Lower lobe of right lung (tissue), 2 donors: Measurements from ENCODE around the gene GJA4. TPM values are rescaled to one million over a fixed set of nuclear protein-coding genes. Genes with fewer than 3 reads are reported as not detected.

Source experiments
- ATAC-seq, 2 donors: fragments of 200-7000 bp; cut with Tn5 transposase; one replicate each; pipeline ENCODE4 v1.9.1; 2020 to 2022; ENCODE audit warnings: mild to moderate bottlenecking in 2 of 2, moderate library complexity in 2 of 2
- DNase-seq: peaks from one replicate; pipeline ENCODE4 v3.0.0-alpha.2; 2020
- H3K27ac ChIP-seq: fragments of 200-600 bp; one replicate; pipeline ENCODE4 v1.8.0; 2022
- H3K27me3 ChIP-seq: fragments of 200-600 bp; one replicate; pipeline ENCODE4 v1.8.0; 2022; ENCODE audit warnings: low read depth
- H3K36me3 ChIP-seq: fragments of 200-600 bp; one replicate; pipeline ENCODE4 v1.8.0; 2022; ENCODE audit warnings: mild to moderate bottlenecking
- H3K4me1 ChIP-seq: fragments of 200-600 bp; one replicate; pipeline ENCODE4 v1.8.0; 2022
- H3K4me3 ChIP-seq: fragments of 200-600 bp; one replicate; pipeline ENCODE4 v1.8.0; 2022; ENCODE audit warnings: mild to moderate bottlenecking
- H3K9me3 ChIP-seq: fragments of 200-600 bp; one replicate; pipeline ENCODE4 v1.8.0; 2022
- CTCF ChIP-seq: fragments of 200-600 bp; IDR thresholded peaks from one replicate; pipeline ENCODE4 v1.8.0; 2022; ENCODE audit warnings: antibody characterized with exemption, mild to moderate bottlenecking
- intact Hi-C: fragments of 100-400 bp; cut with DNase I; formaldehyde crosslinking; loops from one replicate; pipeline ENCODE4 v1.11.0; 2022
- total RNA-seq: library from RNA; stranded (reverse); fragmentation: NEBNext Ultra II Directional; extraction: Animal tissue kit (Norgen Biotek cat#: 25700); gene quantifications from one replicate; pipeline ENCODE4 v1.2.1, GENCODE V29; 2021
- donor health status: DM: no; HTN: yes; CAD: no; lungs with severe emphysema.

GJA4 gene
- total RNA-seq, 1 donor from 2014 or later: 16.1 TPM

DNA sequence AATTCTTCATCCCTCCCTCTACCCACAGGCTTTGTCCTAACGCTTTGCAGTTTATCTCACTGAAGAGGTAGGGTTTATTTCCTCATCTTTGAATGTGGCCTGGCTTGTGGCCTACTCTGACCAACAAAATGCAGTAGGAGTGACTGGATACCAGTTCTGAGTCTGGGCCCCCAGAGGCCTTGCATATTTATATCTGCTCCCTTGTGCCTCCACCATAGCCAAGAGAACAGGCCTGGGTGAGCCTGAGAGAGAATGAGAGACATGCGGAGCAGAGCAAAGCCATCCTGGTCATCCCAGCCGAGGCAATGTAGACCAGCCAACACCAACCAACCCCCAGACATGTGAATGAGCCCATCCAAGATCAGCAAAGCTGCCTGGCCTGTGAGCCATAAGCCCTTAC lies 36.5 kb downstream of the GJA4 start:
- ATAC-seq (no peak), DNase-seq (no peak)

GRCh38 chr1:34831721-34832246 lies 39.0 kb downstream of the GJA4 start:
- Histone ChIP-seq H3K27me3 (no peaks in the 10 kb centered on the region), H3K27ac (no peak overlapping the region), H3K4me3 (no peak overlapping the region), H3K9me3 (no peaks in the 10 kb centered on the region), H3K4me1 (peaks cover 9% of the 10 kb centered on the region), H3K36me3 (no peaks in the 10 kb centered on the region)
- no peak for DNase-seq
- ATAC-seq: no peak
- intact Hi-C loops: no loop called here
- no peak for TF ChIP-seq CTCF

More for the DNA sequence above, 36.5 kb downstream of the GJA4 start:
- intact Hi-C loops: no loop called here
- Histone ChIP-seq H3K36me3 (no peaks in the 10 kb centered on the region), H3K4me1 (peaks cover 16% of the 10 kb centered on the region), H3K9me3 (no peaks in the 10 kb centered on the region), H3K27me3 (no peaks in the 10 kb centered on the region), H3K4me3 (no peak overlapping the region), H3K27ac (no peak overlapping the region)
- no peak for TF ChIP-seq CTCF

DNA sequence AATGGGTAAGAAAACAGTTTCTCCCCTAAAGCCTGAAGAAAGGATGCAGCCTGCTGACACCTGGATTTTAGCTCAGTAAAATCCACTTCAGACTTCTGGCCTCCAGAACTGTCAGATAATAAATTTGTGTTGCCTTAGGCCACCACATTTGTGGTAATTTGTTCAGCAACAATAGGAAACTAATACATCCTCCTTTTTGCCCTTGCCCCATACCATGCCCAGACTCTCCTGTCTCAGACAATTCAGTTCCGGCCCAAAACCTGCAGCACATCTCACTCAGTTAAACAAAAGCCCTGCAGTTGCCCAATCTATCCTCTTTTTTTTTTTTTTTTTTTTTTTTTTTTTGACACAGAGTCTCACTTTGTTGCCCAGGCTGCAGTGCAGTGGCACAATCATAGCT lies 40.9 kb downstream of the GJA4 start:
- intact Hi-C loops: no loop called here

GRCh38 chr1:34839526-34840305 lies 46.9 kb downstream of the GJA4 start:
- ATAC-seq: no peak
- no peaks in the 10 kb centered on the region for H3K36me3 ChIP-seq
- H3K4me3 ChIP-seq: no peak overlapping the region
- DNase-seq: no peak
- H3K9me3 ChIP-seq: no peaks in the 10 kb centered on the region
- peaks cover 21% of the 10 kb centered on the region for H3K4me1 ChIP-seq
- intact Hi-C loops: no loop called here
- TF ChIP-seq CTCF: no peak
- peak overlapping the region; percentile 34 for H3K27ac ChIP-seq
- H3K27me3 ChIP-seq: no peaks in the 10 kb centered on the region

More for the DNA sequence above, 40.9 kb downstream of the GJA4 start:
- no peak overlapping the region for H3K4me3 ChIP-seq
- no peak overlapping the region for H3K27ac ChIP-seq
- no peak for DNase-seq
- ATAC-seq: no peak
- no peak for TF ChIP-seq CTCF
- H3K27me3 ChIP-seq: no peaks in the 10 kb centered on the region
- peaks cover 9% of the 10 kb centered on the region for H3K4me1 ChIP-seq
- H3K36me3 ChIP-seq: no peaks in the 10 kb centered on the region
- H3K9me3 ChIP-seq: no peaks in the 10 kb centered on the region

DNA sequence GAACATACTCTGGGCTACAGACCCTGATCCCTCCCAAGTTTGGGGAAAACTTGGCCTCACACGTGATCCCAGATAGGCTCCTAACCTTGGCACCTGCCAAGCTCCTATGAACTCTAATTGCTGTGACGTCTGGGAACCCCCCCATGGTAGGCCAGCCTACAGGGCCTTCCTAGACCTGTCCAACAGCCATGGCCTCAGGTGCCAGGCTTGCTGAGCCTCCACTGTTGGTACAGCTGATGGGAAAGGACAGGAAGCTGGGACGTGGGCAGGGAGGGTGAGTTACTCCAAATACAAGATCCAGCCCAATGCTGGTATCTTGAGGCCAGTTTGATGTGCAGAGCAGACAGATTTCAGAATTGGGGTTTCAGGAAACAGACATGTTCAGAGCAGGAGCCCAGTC lies 47.6 kb downstream of the GJA4 start:
- peaks cover 27% of the 10 kb centered on the region for H3K4me1 ChIP-seq
- no peaks in the 10 kb centered on the region for H3K36me3 ChIP-seq
- no peaks in the 10 kb centered on the region for H3K27me3 ChIP-seq
- DNase-seq (no peak), ATAC-seq (no peak)
- no peak for TF ChIP-seq CTCF
- intact Hi-C loops: no loop called here
- no peak overlapping the region for H3K4me3 ChIP-seq
- H3K9me3 ChIP-seq: no peaks in the 10 kb centered on the region
- no peak overlapping the region for H3K27ac ChIP-seq
